Measurements from ENCODE around the gene CBX6. TPM values are rescaled to one million over a fixed set of nuclear protein-coding genes. Genes with fewer than 3 reads are reported as not detected.

CBX6 gene
- total and polyA plus RNA-seq, 9 of the 15 experiments (the other 6 are each of a cell fraction or from before 2014, with no cell fraction given), result 0.75 to 31.6 (median 8.0) TPM

- no peak for TF ChIP-seq SNAPC5 (CRISPR knock-in tag; IDR thresholded peaks at IDR 0.05)
- no peak for TF ChIP-seq ETV6 (IDR thresholded peaks at IDR 0.05; ENCODE audit: borderline replicate concordance in 1 of 2, low read depth in 2 of 2, low read length in 1 of 2)
- no peak for TF ChIP-seq ETV6 (CRISPR knock-in tag; IDR thresholded peaks at IDR 0.05; ENCODE audit: borderline replicate concordance)
These were observed 56.2 kb downstream of the CBX6 start (continued) for GRCh38 chr22:38815842-38816241.

Other genes with a start within 250 kb of the CBX6 start
Only the 7 nearest of the 15 such genes appear.
- gene SUN2, start 116.2 kb downstream of the CBX6 start, total RNA-seq (2014; rRNA removed), result 31.0 and 42.6 TPM in 2 replicates
- gene SUN2, start 116.2 kb downstream of the CBX6 start, total RNA-seq (2014; rRNA removed; fragmentation: Illumina TruSeq; extraction: Trizol), result 5.2 and 7.1 TPM in 2 replicates
- 18.2 and 19.5 TPM in 2 replicates for gene SUN2, start 116.2 kb downstream of the CBX6 start, total RNA-seq (2015; rRNA removed; fragmentation: Illumina TruSeq; extraction: Trizol)
- 37.2 and 38.8 TPM in 2 replicates for gene SUN2, start 116.2 kb downstream of the CBX6 start, total RNA-seq (2021)
- 16.7 and 26.9 TPM in 2 replicates for gene SUN2, start 116.2 kb downstream of the CBX6 start, polyA plus RNA-seq (2011; rRNA removed)
- gene SUN2, start 116.2 kb downstream of the CBX6 start, polyA plus RNA-seq (2014; fragmentation: Illumina TruSeq; extraction: Trizol), result 13.8 and 22.6 TPM in 2 replicates
- gene SUN2, start 116.2 kb downstream of the CBX6 start, polyA plus RNA-seq (2014; fragmentation: Nextera tagmentation; extraction: Ambion mirVana), result under 1 TPM; 0.11 to 0.21 TPM
- 27.8 and 31.5 TPM in 2 replicates for gene SUN2, start 116.2 kb downstream of the CBX6 start, polyA plus RNA-seq (2014; rRNA removed)
- gene DNAL4, start 78.1 kb downstream of the CBX6 start, total RNA-seq (2014; rRNA removed), result 5.2 and 7.5 TPM in 2 replicates
- gene DNAL4, start 78.1 kb downstream of the CBX6 start, total RNA-seq (2014; rRNA removed; fragmentation: Illumina TruSeq; extraction: Trizol), result 4.2 and 4.7 TPM in 2 replicates
- gene DNAL4, start 78.1 kb downstream of the CBX6 start, total RNA-seq (2015; rRNA removed; fragmentation: Illumina TruSeq; extraction: Trizol), result 4.7 and 5.6 TPM in 2 replicates
- 5.9 and 6.1 TPM in 2 replicates for gene DNAL4, start 78.1 kb downstream of the CBX6 start, total RNA-seq (2021)
- 6.9 and 8.9 TPM in 2 replicates for gene DNAL4, start 78.1 kb downstream of the CBX6 start, polyA plus RNA-seq (2011; rRNA removed)
- 9.4 and 11.3 TPM in 2 replicates for gene DNAL4, start 78.1 kb downstream of the CBX6 start, polyA plus RNA-seq (2014; fragmentation: Illumina TruSeq; extraction: Trizol)
- under 1 TPM; 0.20 to 0.70 TPM for gene DNAL4, start 78.1 kb downstream of the CBX6 start, polyA plus RNA-seq (2014; fragmentation: Nextera tagmentation; extraction: Ambion mirVana)
- 7.8 and 8.3 TPM in 2 replicates for gene DNAL4, start 78.1 kb downstream of the CBX6 start, polyA plus RNA-seq (2014; rRNA removed)
- gene NPTXR, start 28.2 kb downstream of the CBX6 start, total RNA-seq (2014; rRNA removed), result 1.0 and 1.1 TPM in 2 replicates
- 0.51 and 0.54 TPM in 2 replicates for gene NPTXR, start 28.2 kb downstream of the CBX6 start, total RNA-seq (2014; rRNA removed; fragmentation: Illumina TruSeq; extraction: Trizol)
- 0.65 and 0.72 TPM in 2 replicates for gene NPTXR, start 28.2 kb downstream of the CBX6 start, total RNA-seq (2015; rRNA removed; fragmentation: Illumina TruSeq; extraction: Trizol)
- 3.0 and 3.1 TPM in 2 replicates for gene NPTXR, start 28.2 kb downstream of the CBX6 start, total RNA-seq (2021)
- gene NPTXR, start 28.2 kb downstream of the CBX6 start, polyA plus RNA-seq (2011; rRNA removed), result 1.8 and 3.3 TPM in 2 replicates
- gene NPTXR, start 28.2 kb downstream of the CBX6 start, polyA plus RNA-seq (2014; fragmentation: Illumina TruSeq; extraction: Trizol), result 2.3 and 2.6 TPM in 2 replicates
- under 1 TPM; 0.01 to 0.10 TPM for gene NPTXR, start 28.2 kb downstream of the CBX6 start, polyA plus RNA-seq (2014; fragmentation: Nextera tagmentation; extraction: Ambion mirVana)
- gene NPTXR, start 28.2 kb downstream of the CBX6 start, polyA plus RNA-seq (2014; rRNA removed), result 1.5 and 1.7 TPM in 2 replicates
- not detected in 2 replicates for gene APOBEC3A, start 85.4 kb upstream of the CBX6 start, total RNA-seq (2014; rRNA removed)
- gene APOBEC3A, start 85.4 kb upstream of the CBX6 start, total RNA-seq (2014; rRNA removed; fragmentation: Illumina TruSeq; extraction: Trizol), result not detected in 2 replicates
- gene APOBEC3A, start 85.4 kb upstream of the CBX6 start, total RNA-seq (2015; rRNA removed; fragmentation: Illumina TruSeq; extraction: Trizol), result not detected in 2 replicates
- gene APOBEC3A, start 85.4 kb upstream of the CBX6 start, total RNA-seq (2021), result not detected in 2 replicates
- not detected in 2 replicates for gene APOBEC3A, start 85.4 kb upstream of the CBX6 start, polyA plus RNA-seq (2011; rRNA removed)
- gene APOBEC3A, start 85.4 kb upstream of the CBX6 start, polyA plus RNA-seq (2014; fragmentation: Illumina TruSeq; extraction: Trizol), result not detected in 2 replicates
- under 1 TPM in 1 of 2 experiments, not detected in 1; 0.04 TPM for gene APOBEC3A, start 85.4 kb upstream of the CBX6 start, polyA plus RNA-seq (2014; fragmentation: Nextera tagmentation; extraction: Ambion mirVana)
- gene APOBEC3A, start 85.4 kb upstream of the CBX6 start, polyA plus RNA-seq (2014; rRNA removed), result not detected in 2 replicates
- 29.3 and 38.4 TPM in 2 replicates for gene APOBEC3B, start 110.1 kb upstream of the CBX6 start, total RNA-seq (2014; rRNA removed)
- gene APOBEC3B, start 110.1 kb upstream of the CBX6 start, total RNA-seq (2014; rRNA removed; fragmentation: Illumina TruSeq; extraction: Trizol), result 6.6 and 6.8 TPM in 2 replicates
- 5.9 and 7.1 TPM in 2 replicates for gene APOBEC3B, start 110.1 kb upstream of the CBX6 start, total RNA-seq (2015; rRNA removed; fragmentation: Illumina TruSeq; extraction: Trizol)
- gene APOBEC3B, start 110.1 kb upstream of the CBX6 start, total RNA-seq (2021), result 43.2 and 43.6 TPM in 2 replicates
- 16.7 and 39.5 TPM in 2 replicates for gene APOBEC3B, start 110.1 kb upstream of the CBX6 start, polyA plus RNA-seq (2011; rRNA removed)
- gene APOBEC3B, start 110.1 kb upstream of the CBX6 start, polyA plus RNA-seq (2014; fragmentation: Illumina TruSeq; extraction: Trizol), result 57.9 and 62.9 TPM in 2 replicates
- gene APOBEC3B, start 110.1 kb upstream of the CBX6 start, polyA plus RNA-seq (2014; fragmentation: Nextera tagmentation; extraction: Ambion mirVana), result 100 to 1,000 TPM; 160 to 166 TPM
- 49.5 and 58.1 TPM in 2 replicates for gene APOBEC3B, start 110.1 kb upstream of the CBX6 start, polyA plus RNA-seq (2014; rRNA removed)
- 12.4 and 15.1 TPM in 2 replicates for gene APOBEC3C, start 142.0 kb upstream of the CBX6 start, total RNA-seq (2014; rRNA removed)
- gene APOBEC3C, start 142.0 kb upstream of the CBX6 start, total RNA-seq (2014; rRNA removed; fragmentation: Illumina TruSeq; extraction: Trizol), result 14.4 and 15.6 TPM in 2 replicates
- gene APOBEC3C, start 142.0 kb upstream of the CBX6 start, total RNA-seq (2015; rRNA removed; fragmentation: Illumina TruSeq; extraction: Trizol), result 15.8 and 15.9 TPM in 2 replicates
- 90.1 and 90.9 TPM in 2 replicates for gene APOBEC3C, start 142.0 kb upstream of the CBX6 start, total RNA-seq (2021)
- gene APOBEC3C, start 142.0 kb upstream of the CBX6 start, polyA plus RNA-seq (2011; rRNA removed), result 44.4 and 54.7 TPM in 2 replicates
- 116 and 118 TPM in 2 replicates for gene APOBEC3C, start 142.0 kb upstream of the CBX6 start, polyA plus RNA-seq (2014; fragmentation: Illumina TruSeq; extraction: Trizol)
- gene APOBEC3C, start 142.0 kb upstream of the CBX6 start, polyA plus RNA-seq (2014; fragmentation: Nextera tagmentation; extraction: Ambion mirVana), result 100 to 1,000 TPM; 226 to 285 TPM
- gene APOBEC3C, start 142.0 kb upstream of the CBX6 start, polyA plus RNA-seq (2014; rRNA removed), result 55.5 and 59.8 TPM in 2 replicates
- 4.3 and 6.4 TPM in 2 replicates for gene APOBEC3D, start 148.9 kb upstream of the CBX6 start, total RNA-seq (2014; rRNA removed)
- 3.0 and 3.7 TPM in 2 replicates for gene APOBEC3D, start 148.9 kb upstream of the CBX6 start, total RNA-seq (2014; rRNA removed; fragmentation: Illumina TruSeq; extraction: Trizol)
- gene APOBEC3D, start 148.9 kb upstream of the CBX6 start, total RNA-seq (2015; rRNA removed; fragmentation: Illumina TruSeq; extraction: Trizol), result 6.4 and 6.8 TPM in 2 replicates
- 9.1 and 9.6 TPM in 2 replicates for gene APOBEC3D, start 148.9 kb upstream of the CBX6 start, total RNA-seq (2021)
- gene APOBEC3D, start 148.9 kb upstream of the CBX6 start, polyA plus RNA-seq (2011; rRNA removed), result 5.1 and 6.0 TPM in 2 replicates
- 6.6 and 7.4 TPM in 2 replicates for gene APOBEC3D, start 148.9 kb upstream of the CBX6 start, polyA plus RNA-seq (2014; fragmentation: Illumina TruSeq; extraction: Trizol)
- 1 to 10 TPM; 4.7 to 8.4 TPM for gene APOBEC3D, start 148.9 kb upstream of the CBX6 start, polyA plus RNA-seq (2014; fragmentation: Nextera tagmentation; extraction: Ambion mirVana)
- gene APOBEC3D, start 148.9 kb upstream of the CBX6 start, polyA plus RNA-seq (2014; rRNA removed), result 4.4 and 6.0 TPM in 2 replicates

Data from K562 (cell line).